Fibroblast of lung (primary cell): ENCODE measurements around the gene ABCA2. TPM values are rescaled to one million over a fixed set of nuclear protein-coding genes. Genes with fewer than 3 reads are reported as not detected.

Experiments used
- DNase-seq, 2 donors: peaks; one replicate each; pipeline versions ENCODE4 v3.0.0 to v3.0.0-alpha.2; 2010; ENCODE audit warnings: low read depth in 2 of 2
- H2AFZ ChIP-seq: 2 replicates; pipeline ENCODE4 v1.5.1; 2012; ENCODE audit warnings: low read length, control low read depth, inconsistent platforms
- H3K27ac ChIP-seq: 2 replicates; pipeline ENCODE4 v1.5.1; 2011; ENCODE audit warnings: low read length, control low read depth; ENCODE audit not compliant: insufficient read depth
- H3K27me3 ChIP-seq: 2 replicates; pipeline ENCODE4 v1.5.1; 2011; ENCODE audit warnings: mild to moderate bottlenecking, low read length; ENCODE audit not compliant: control insufficient read depth, insufficient read depth
- H3K36me3 ChIP-seq: 2 replicates; pipeline ENCODE4 v1.5.1; 2011; ENCODE audit warnings: low read length; ENCODE audit not compliant: control insufficient read depth, insufficient read depth
- H3K4me1 ChIP-seq: 2 replicates; pipeline ENCODE4 v1.5.1; 2011; ENCODE audit warnings: low read length; ENCODE audit not compliant: control insufficient read depth, insufficient read depth; ENCODE audit errors: extremely low read depth
- H3K4me2 ChIP-seq: 2 replicates; pipeline ENCODE4 v1.5.1; 2011; ENCODE audit warnings: low read length, control low read depth; ENCODE audit not compliant: insufficient read depth; ENCODE audit errors: extremely low read depth
- H3K4me3 ChIP-seq, 4 experiments: fragments of 200-600 bp in 1 of 4; sonication (generic) in 1 of 4; replicated peaks in 1 of 4; 2 replicates each; pipeline ENCODE4 v1.5.1; 2011 to 2016; ENCODE audit warnings: low read length in 4 of 4, low read depth in 3 of 4, mild to moderate bottlenecking in 3 of 4, control low read depth in 2 of 4, inconsistent platforms in 1 of 4, mixed read lengths in 1 of 4; ENCODE audit not compliant: insufficient read depth in 1 of 4; ENCODE audit errors: control extremely low read depth in 1 of 4
- H3K79me2 ChIP-seq: 2 replicates; pipeline ENCODE4 v1.5.1; 2012; ENCODE audit warnings: mild to moderate bottlenecking, low read length, inconsistent platforms; ENCODE audit not compliant: control insufficient read depth, insufficient read depth
- H3K9ac ChIP-seq: 2 replicates; pipeline ENCODE4 v1.5.1; 2011; ENCODE audit warnings: mild to moderate bottlenecking, low read length, control low read depth; ENCODE audit not compliant: insufficient read depth
- H3K9me3 ChIP-seq: 2 replicates; pipeline ENCODE4 v1.5.1; 2012; ENCODE audit warnings: low read depth, low read length; ENCODE audit not compliant: control insufficient read depth, insufficient read depth
- H4K20me1 ChIP-seq: 2 replicates; pipeline ENCODE4 v1.5.1; 2011; ENCODE audit warnings: low read length; ENCODE audit not compliant: control insufficient read depth, insufficient read depth; ENCODE audit errors: extremely low read depth
- EZH2 ChIP-seq: IDR thresholded peaks from 2 replicates; pipeline ENCODE4 v1.5.1; 2012; ENCODE audit warnings: low read length, control low read depth, mild to moderate bottlenecking; ENCODE audit errors: missing control alignments
- polyA plus RNA-seq, 2 donors: library from polyadenylated mRNA; depleted of rRNA in 1 of 2; stranded (reverse) in 1 of 2; unstranded in 1 of 2; fragments of >200 nt; gene quantifications; 2 replicates each; pipeline ENCODE4 v1.2.1, GENCODE V29; 2011 to 2012; ENCODE audit warnings: missing spikeins in 1 of 2
- total RNA-seq: library from RNA; depleted of rRNA; stranded (reverse); fragments of >200 nt; gene quantifications from 2 replicates; pipeline ENCODE4 v1.2.1, GENCODE V29; 2014
- TF ChIP-seq, protein P1 (sequence below), 2 donors: IDR thresholded peaks in 1 of 2; conservative IDR thresholded peaks in 1 of 2; 1 replicate in 1 of 2; 2 replicates in 1 of 2; pipeline ENCODE4 v1.5.1; 2011 to 2012; ENCODE audit warnings: low read length in 2 of 2, control low read depth in 1 of 2, inconsistent platforms in 1 of 2, low read depth in 1 of 2, mild to moderate bottlenecking in 1 of 2

The ABCA2 gene
- total and polyA plus RNA-seq, 2 donors (not counting 1 experiment from before 2014, with no cell fraction given) = 8.5 to 21.8 TPM

DNA sequence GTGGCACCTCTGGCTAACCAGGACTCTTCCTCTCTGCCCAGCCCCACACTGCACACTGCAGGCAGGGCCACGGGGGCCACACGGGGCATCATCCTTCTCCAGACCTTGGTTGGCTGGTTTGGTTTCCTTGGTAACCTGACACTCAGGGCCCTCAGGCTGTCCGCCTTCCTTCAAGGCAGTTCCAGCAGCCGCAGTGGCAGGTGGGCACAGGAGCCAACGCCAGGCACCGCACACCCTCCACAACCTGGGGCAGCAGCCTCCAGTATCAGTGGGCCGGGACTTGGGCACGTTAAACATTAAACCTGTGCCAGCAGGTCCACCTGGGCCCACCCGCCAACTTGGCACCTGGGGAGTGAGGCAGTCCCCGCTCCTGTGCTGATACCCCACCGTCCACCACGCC is 16.0 kb upstream of the ABCA2 start:
- TF ChIP-seq, protein P1, sequence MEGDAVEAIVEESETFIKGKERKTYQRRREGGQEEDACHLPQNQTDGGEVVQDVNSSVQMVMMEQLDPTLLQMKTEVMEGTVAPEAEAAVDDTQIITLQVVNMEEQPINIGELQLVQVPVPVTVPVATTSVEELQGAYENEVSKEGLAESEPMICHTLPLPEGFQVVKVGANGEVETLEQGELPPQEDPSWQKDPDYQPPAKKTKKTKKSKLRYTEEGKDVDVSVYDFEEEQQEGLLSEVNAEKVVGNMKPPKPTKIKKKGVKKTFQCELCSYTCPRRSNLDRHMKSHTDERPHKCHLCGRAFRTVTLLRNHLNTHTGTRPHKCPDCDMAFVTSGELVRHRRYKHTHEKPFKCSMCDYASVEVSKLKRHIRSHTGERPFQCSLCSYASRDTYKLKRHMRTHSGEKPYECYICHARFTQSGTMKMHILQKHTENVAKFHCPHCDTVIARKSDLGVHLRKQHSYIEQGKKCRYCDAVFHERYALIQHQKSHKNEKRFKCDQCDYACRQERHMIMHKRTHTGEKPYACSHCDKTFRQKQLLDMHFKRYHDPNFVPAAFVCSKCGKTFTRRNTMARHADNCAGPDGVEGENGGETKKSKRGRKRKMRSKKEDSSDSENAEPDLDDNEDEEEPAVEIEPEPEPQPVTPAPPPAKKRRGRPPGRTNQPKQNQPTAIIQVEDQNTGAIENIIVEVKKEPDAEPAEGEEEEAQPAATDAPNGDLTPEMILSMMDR (conservative IDR thresholded peaks at IDR 0.05 in 1 of 2, IDR thresholded peaks at IDR 0.05 in 1 of 2; ENCODE audit: low read depth in 1 of 2, low read length in 2 of 2) = no peak
- no peak for TF ChIP-seq EZH2
- H3K36me3 ChIP-seq = peaks cover 9% of the 10 kb centered on the region
- peaks cover 6% of the 10 kb centered on the region for H3K4me1 ChIP-seq
- H3K79me2 ChIP-seq = peaks cover 18% of the 10 kb centered on the region
- H3K27me3 ChIP-seq = no peaks in the 10 kb centered on the region
- DNase-seq = no peak
- no peaks in the 10 kb centered on the region for H3K9me3 ChIP-seq
- no peak overlapping the region for H3K9ac ChIP-seq
- H3K27ac ChIP-seq = no peak overlapping the region
- peak overlapping the region in 1 of 4 experiments; percentile 72 for H3K4me3 ChIP-seq
- H2AFZ ChIP-seq = no peak overlapping the region
- H3K4me2 ChIP-seq = peak overlapping the region; percentile 97
- no peaks in the 10 kb centered on the region for H4K20me1 ChIP-seq

DNA sequence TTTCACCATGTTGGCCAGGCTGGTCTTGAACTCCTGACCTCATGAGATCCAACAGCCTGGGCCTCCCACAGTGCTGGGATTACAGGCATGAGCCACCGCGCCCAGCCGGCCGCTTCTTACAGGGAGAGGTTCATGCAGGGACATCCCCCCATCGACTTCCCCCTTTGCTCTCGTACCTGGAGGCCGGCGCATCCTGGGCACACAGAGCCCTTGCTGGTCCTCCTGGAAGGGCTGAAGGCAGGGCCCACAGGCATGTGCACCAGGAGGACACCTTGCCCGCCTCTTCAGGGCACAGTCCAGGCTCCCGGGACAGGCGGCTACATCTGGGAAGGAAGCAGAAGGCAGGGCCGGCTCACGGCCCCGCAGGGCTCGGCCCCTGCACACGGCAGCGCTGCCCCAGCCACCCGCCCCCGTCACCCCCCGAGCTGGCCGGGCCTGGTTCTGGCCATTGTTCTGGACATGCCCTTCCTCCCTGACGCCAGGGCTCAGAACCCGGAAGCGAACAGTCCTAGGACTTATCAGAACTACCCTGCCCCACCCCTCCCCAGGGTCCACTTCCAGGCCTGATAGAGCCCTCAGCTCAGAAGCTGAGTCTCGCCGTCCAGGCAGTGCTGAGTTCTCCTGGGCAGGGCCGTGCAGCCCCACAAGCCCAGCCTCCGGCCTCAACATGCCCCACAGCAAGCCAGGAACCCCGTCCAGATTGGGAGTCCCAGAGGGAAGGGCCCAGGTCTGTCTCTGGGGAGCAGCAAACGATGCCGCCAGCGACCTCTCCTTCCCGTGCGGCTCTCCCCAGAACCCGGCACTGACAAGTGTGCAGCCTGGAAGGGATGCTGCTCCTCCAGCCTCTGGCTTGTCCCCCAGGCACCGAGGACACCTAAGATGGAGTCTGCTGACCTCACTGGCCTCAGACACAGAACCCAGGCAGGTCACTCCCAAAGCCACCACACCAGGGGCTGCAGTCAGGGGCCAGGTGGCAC is 15.0 kb upstream of the ABCA2 start:
- Histone ChIP-seq H4K20me1 (no peaks in the 10 kb centered on the region), H3K27ac (no peak overlapping the region), H3K4me1 (peaks cover 6% of the 10 kb centered on the region), H3K4me3 (no peak overlapping the region), H2AFZ (no peak overlapping the region), H3K4me2 (no peak overlapping the region), H3K9ac (no peak overlapping the region), H3K9me3 (no peaks in the 10 kb centered on the region), H3K27me3 (no peaks in the 10 kb centered on the region), H3K36me3 (peaks cover 11% of the 10 kb centered on the region), H3K79me2 (peaks cover 18% of the 10 kb centered on the region)
- TF ChIP-seq EZH2 = no peak
- TF ChIP-seq, protein P1 (conservative IDR thresholded peaks at IDR 0.05 in 1 of 2, IDR thresholded peaks at IDR 0.05 in 1 of 2; ENCODE audit: low read depth in 1 of 2, low read length in 2 of 2) = no peak
- no peak for DNase-seq

DNA sequence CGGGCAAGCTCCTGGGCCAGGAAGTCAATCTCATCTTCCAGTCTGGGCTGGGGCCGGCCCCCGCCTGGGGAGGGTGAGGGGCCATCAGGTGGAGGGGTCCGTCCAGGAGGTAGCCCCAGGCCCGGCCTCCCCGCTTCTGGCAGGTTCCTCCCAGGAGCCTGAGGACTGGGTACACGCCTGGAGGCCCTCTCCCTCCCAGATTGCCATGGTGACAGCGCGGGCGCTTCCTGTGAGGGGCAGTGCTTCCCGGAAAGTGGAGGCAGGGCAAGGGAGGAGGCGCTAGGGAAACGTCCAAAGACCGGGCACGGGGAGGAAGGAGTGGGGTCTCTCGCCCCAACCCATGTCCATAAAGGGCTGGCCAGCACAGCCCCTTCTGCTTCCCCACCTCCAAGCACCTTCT is 13.1 kb upstream of the ABCA2 start:
- Histone ChIP-seq H3K4me3 (no peak overlapping the region), H2AFZ (no peak overlapping the region), H3K9ac (no peak overlapping the region), H4K20me1 (no peaks in the 10 kb centered on the region), H3K27ac (no peak overlapping the region), H3K4me2 (no peak overlapping the region), H3K9me3 (no peaks in the 10 kb centered on the region), H3K4me1 (peaks cover 3% of the 10 kb centered on the region), H3K27me3 (no peaks in the 10 kb centered on the region), H3K36me3 (peaks cover 11% of the 10 kb centered on the region), H3K79me2 (peaks cover 18% of the 10 kb centered on the region)
- DNase-seq = no peak
- no peak for TF ChIP-seq EZH2
- TF ChIP-seq, protein P1 (conservative IDR thresholded peaks at IDR 0.05 in 1 of 2, IDR thresholded peaks at IDR 0.05 in 1 of 2; ENCODE audit: low read depth in 1 of 2, low read length in 2 of 2) = no peak
